HCT116 (cell line): Measurements from ENCODE around the gene KLHL17. TPM values are rescaled to one million over a fixed set of nuclear protein-coding genes. Genes with fewer than 3 reads are reported as not detected.

Experiments
- ATAC-seq: fragments of 200-7000 bp; cut with Tn5 transposase; 2 replicates; pipeline ENCODE4 v1.9.1; 2020; ENCODE audit warnings: mild to moderate bottlenecking, moderate library complexity
- BruUV-seq: library from RNA; stranded (reverse); fragments of 400-500 nt; replicated peaks from 2 replicates; lab custom pipeline; 2021; lab: Mats Ljungman, UMichigan
- CTCF ChIA-PET: fragments of 300-600 bp; sonication (Branson Sonifier 250); formaldehyde crosslinking; loops from one replicate; lab custom pipeline; 2021; ENCODE audit warnings: antibody characterized with exemption; lab: Charles Lee
- POLR2A ChIA-PET: fragments of 300-600, 350-600 bp; sonication (Branson Sonifier 250); formaldehyde crosslinking; loops from one replicate; lab custom pipeline; 2021; ENCODE audit warnings: antibody characterized with exemption; lab: Charles Lee
- RAD21 ChIA-PET, 2 experiments: fragments of 300-600 bp; sonication (Branson Sonifier 250); formaldehyde crosslinking; loops; one replicate each; lab custom pipeline; 2023; ENCODE audit warnings: low total read pairs in 2 of 2; ENCODE audit not compliant: uncharacterized antibody in 2 of 2, unreplicated experiment in 2 of 2, low non-redundant PET in 1 of 2; lab: Charles Lee
- DNase-seq: peaks from one replicate; pipeline ENCODE4 v3.0.0-alpha.2; 2010; ENCODE audit warnings: low read depth, low spot score
- H2AFZ ChIP-seq: fragments of 200-600 bp; shearing (Covaris generic), sonication (generic); 2 replicates; pipeline ENCODE4 v1.6.1; 2017; ENCODE audit warnings: low read depth, mixed run types, mixed read lengths, antibody characterized with exemption, low read length; ENCODE audit not compliant: poor library complexity, severe bottlenecking
- H3K27ac ChIP-seq: 2 replicates; pipeline ENCODE4 v1.5.1; 2012; ENCODE audit warnings: low read depth, low read length
- H3K27me3 ChIP-seq: fragments of 200-600 bp; sonication (generic); 2 replicates; pipeline ENCODE4 v1.6.1; 2016; ENCODE audit warnings: mixed run types, low read length, mixed read lengths; ENCODE audit not compliant: insufficient read depth
- H3K36me3 ChIP-seq, 2 experiments: fragments of 200-500 bp in 1 of 2; fragments of 200-600 bp in 1 of 2; sonication (Bioruptor generic) in 1 of 2; sonication (generic) in 1 of 2; 2 replicates each; pipeline versions ENCODE4 v1.5.1 to v1.6.1; 2014 to 2016; ENCODE audit warnings: low read length in 2 of 2, inconsistent platforms in 1 of 2, mixed read lengths in 1 of 2, mixed run types in 1 of 2; ENCODE audit not compliant: insufficient read depth in 2 of 2, control insufficient read depth in 1 of 2
- H3K4me1 ChIP-seq, 2 experiments: fragments of 200-600 bp in 1 of 2; sonication (generic) in 1 of 2; 2 replicates each; pipeline versions ENCODE4 v1.5.1 to v1.6.1; 2012 to 2017; ENCODE audit warnings: low read length in 2 of 2, inconsistent platforms in 1 of 2, mild to moderate bottlenecking in 1 of 2, mixed read lengths in 1 of 2, mixed run types in 1 of 2, moderate library complexity in 1 of 2; ENCODE audit not compliant: insufficient read depth in 2 of 2, control insufficient read depth in 1 of 2
- H3K4me2 ChIP-seq: fragments of 200-600 bp; sonication (generic); 2 replicates; pipeline ENCODE4 v1.6.1; 2017; ENCODE audit warnings: mixed run types, low read length, mixed read lengths
- H3K4me3 ChIP-seq, 2 experiments: fragments of 200-600 bp in 1 of 2; sonication (generic) in 1 of 2; replicated peaks in 1 of 2; 2 replicates each; pipeline ENCODE4 v1.5.1; 2011 to 2016; ENCODE audit warnings: low read length in 2 of 2, control low read depth in 1 of 2, low read depth in 1 of 2, mild to moderate bottlenecking in 1 of 2, mixed read lengths in 1 of 2, mixed run types in 1 of 2
- H3K79me2 ChIP-seq: fragments of 200-600 bp; sonication (generic); 2 replicates; pipeline ENCODE4 v1.6.1; 2017; ENCODE audit warnings: mild to moderate bottlenecking, mixed run types, low read length, moderate library complexity, mixed read lengths; ENCODE audit not compliant: insufficient read depth
- H3K9ac ChIP-seq: fragments of 200-600 bp; sonication (generic); 2 replicates; pipeline ENCODE4 v1.6.1; 2016; ENCODE audit warnings: low read length, mixed read lengths
- H3K9me2 ChIP-seq: fragments of 200-600 bp; sonication (generic), shearing (Covaris generic); 2 replicates; pipeline ENCODE4 v1.6.1; 2017; ENCODE audit warnings: mixed run types, mild to moderate bottlenecking, moderate library complexity; ENCODE audit not compliant: insufficient read depth
- H3K9me3 ChIP-seq, 2 experiments: fragments of 200-500 bp in 1 of 2; fragments of 200-600 bp in 1 of 2; sonication (Bioruptor generic) in 1 of 2; sonication (generic) in 1 of 2; 2 replicates each; pipeline ENCODE4 v1.6.1; 2014 to 2017; ENCODE audit warnings: low read length in 2 of 2, mixed read lengths in 2 of 2, inconsistent platforms in 1 of 2, low read depth in 1 of 2, mild to moderate bottlenecking in 1 of 2, mixed run types in 1 of 2, moderate library complexity in 1 of 2; ENCODE audit not compliant: control insufficient read depth in 1 of 2, insufficient read depth in 1 of 2
- H4K20me1 ChIP-seq: fragments of 200-600 bp; sonication (generic), shearing (Covaris generic); 2 replicates; pipeline ENCODE4 v1.6.1; 2017; ENCODE audit warnings: mixed run types, mild to moderate bottlenecking, moderate library complexity; ENCODE audit not compliant: insufficient read depth
- CBX3 ChIP-seq: IDR thresholded peaks from 2 replicates; pipeline ENCODE4 v1.6.1; 2012; ENCODE audit warnings: low read depth
- CEBPB ChIP-seq: IDR thresholded peaks from 2 replicates; pipeline ENCODE4 v1.6.1; 2012; ENCODE audit warnings: low read depth
- EZH2phosphoT487 ChIP-seq: fragments of 200-600 bp; IDR thresholded peaks from 2 replicates; pipeline ENCODE4 v1.6.1; 2018; ENCODE audit warnings: antibody characterized with exemption, borderline replicate concordance
- FOSL1 ChIP-seq: IDR thresholded peaks from 2 replicates; pipeline ENCODE4 v1.6.1; 2012; ENCODE audit warnings: low read depth
- POLR2A ChIP-seq: IDR thresholded peaks from 2 replicates; pipeline ENCODE4 v1.7.0; 2011; ENCODE audit warnings: borderline replicate concordance; ENCODE audit not compliant: insufficient read depth, insufficient read length; ENCODE audit errors: extremely low read depth
- REST ChIP-seq: IDR thresholded peaks from 2 replicates; pipeline ENCODE4 v1.6.1; 2012; ENCODE audit warnings: low read depth
- SIN3A ChIP-seq: IDR thresholded peaks from 2 replicates; pipeline ENCODE4 v1.6.1; 2012; ENCODE audit warnings: low read depth
- SP1 ChIP-seq: IDR thresholded peaks from 2 replicates; pipeline ENCODE4 v1.6.1; 2012; ENCODE audit warnings: low read depth
- SRF ChIP-seq: IDR thresholded peaks from 2 replicates; pipeline ENCODE4 v1.6.1; 2012; ENCODE audit warnings: low read depth
- TCF7L2 ChIP-seq: IDR thresholded peaks from 2 replicates; pipeline ENCODE4 v1.7.0; 2011; ENCODE audit warnings: borderline replicate concordance, inconsistent platforms; ENCODE audit not compliant: insufficient read depth, insufficient read length; ENCODE audit errors: extremely low read depth
- ZBTB33 ChIP-seq: IDR thresholded peaks from 2 replicates; pipeline ENCODE4 v1.6.1; 2011; ENCODE audit warnings: mild to moderate bottlenecking, low read length, moderate library complexity; ENCODE audit not compliant: insufficient replicate concordance; ENCODE audit errors: extremely low read depth
- ZFX ChIP-seq: fragments of 450-650 bp; IDR thresholded peaks from 2 replicates; pipeline ENCODE4 v1.6.1; 2017
- ZNF274 ChIP-seq: fragments of 200-500 bp; sonication (Bioruptor generic); IDR thresholded peaks from 2 replicates; pipeline ENCODE4 v1.6.1; 2014; ENCODE audit warnings: mild to moderate bottlenecking, low read depth, low read length, inconsistent platforms
- intact Hi-C: fragments of 100-400 bp; cut with micrococcal nuclease; formaldehyde crosslinking; loops from 2 replicates; pipeline ENCODE4 v1.10.0; 2022
- total RNA-seq: library from RNA; stranded (reverse); gene quantifications from one replicate; pipeline ENCODE4 v1.2.1, GENCODE V29; 2021; ENCODE audit not compliant: unreplicated experiment

KLHL17 gene
- total RNA-seq, 1 experiment from 2014 or later = 100.0 TPM

GRCh38 chr1:970973-971730, 10.8 kb downstream of the KLHL17 start:
- no peak for ATAC-seq
- no peak overlapping the region for H3K27ac ChIP-seq
- RAD21 ChIA-PET = no interaction called here

More at GRCh38 chr1:970973-971730, 10.8 kb downstream of the KLHL17 start:
- TF ChIP-seq EZH2phosphoT487 (no peak), SRF (no peak), ZNF274 (no peak), TCF7L2 (no peak), ZFX (no peak), ZBTB33 (no peak), CEBPB (no peak), REST (no peak), CBX3 (no peak), FOSL1 (no peak), SIN3A (no peak), POLR2A (no peak), SP1 (no peak)
- Histone ChIP-seq H3K4me3 (no peak overlapping the region), H3K4me2 (no peak overlapping the region), H2AFZ (no peak overlapping the region), H3K9me2 (no peaks in the 10 kb centered on the region), H3K27me3 (no peaks in the 10 kb centered on the region), H4K20me1 (no peaks in the 10 kb centered on the region), H3K79me2 (no peaks in the 10 kb centered on the region; the same call in 1 of the 2 replicates), H3K36me3 (no peaks in the 10 kb centered on the region), H3K9ac (no peak overlapping the region), H3K4me1 (peaks cover 14 to 35% of the 10 kb centered on the region in 2 experiments), H3K9me3 (no peaks in the 10 kb centered on the region; a peak in 1 of 4 replicates)
- POLR2A ChIA-PET = no interaction called here
- intact Hi-C loops = no loop called here
- DNase-seq = no peak
- CTCF ChIA-PET = no interaction called here
- no TSS peak for BruUV-seq
